ENCODE results near the gene MICA. TPM values are rescaled to one million over a fixed set of nuclear protein-coding genes. Genes with fewer than 3 reads are reported as not detected.
"Not testable (repeated sequence)": the region's sequence is repeated elsewhere in the genome, so short reads cannot be mapped to it uniquely, and the experiment has no call there.

Gene MICA
- total and polyA plus RNA-seq, 2 experiments from 2014 or later: 36.0 to 41.9 TPM

DNA sequence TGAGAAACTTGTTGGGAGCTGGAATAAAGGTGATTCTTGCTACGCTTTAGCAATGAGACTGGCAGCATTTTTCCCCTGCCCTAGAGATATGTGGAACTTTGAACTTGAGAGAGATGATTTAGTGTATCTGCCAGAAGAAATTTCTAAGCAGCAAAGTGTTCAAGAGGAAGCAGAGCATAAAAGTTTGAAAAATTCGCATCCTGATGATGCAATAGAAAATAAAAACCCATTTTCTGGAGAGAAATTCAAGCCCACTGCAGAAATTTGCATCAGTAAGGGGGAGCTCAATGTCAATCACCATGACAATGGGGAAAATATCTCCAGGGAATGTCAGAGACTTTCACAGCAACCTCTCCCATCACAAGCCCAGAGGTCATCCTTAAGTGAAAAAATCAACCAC lies 35.3 kb downstream of the MICA start:
- Histone ChIP-seq H3K9me3 (ENCODE audit: low read depth) (no peaks in the 10 kb centered on the region), H4K20me1 (ENCODE audit: insufficient read depth, poor library complexity, severe bottlenecking) (no peaks in the 10 kb centered on the region), H3K4me2 (no peak overlapping the region), H3K4me3 (no peak overlapping the region), H2AFZ (no peak overlapping the region), H3K27me3 (peaks cover 14% of the 10 kb centered on the region), H3K27ac (no peak overlapping the region), H3K36me3 (replicated peaks; ENCODE audit: insufficient read depth, low read depth) (no peaks in the 10 kb centered on the region), H3K9me2 (replicated peaks; ENCODE audit: insufficient read depth) (no peaks in the 10 kb centered on the region), H3K79me2 (no peaks in the 10 kb centered on the region), H3K4me1 (ENCODE audit: insufficient read depth) (no peaks in the 10 kb centered on the region)
- WGBS (ENCODE audit: low lambda C conversion rate, missing lambda C conversion rate): 95% methylated on average over 2 of the region's 2 CpGs
- no peak for DNase-seq (ENCODE audit: low spot score)
- TF ChIP-seq, protein P1, sequence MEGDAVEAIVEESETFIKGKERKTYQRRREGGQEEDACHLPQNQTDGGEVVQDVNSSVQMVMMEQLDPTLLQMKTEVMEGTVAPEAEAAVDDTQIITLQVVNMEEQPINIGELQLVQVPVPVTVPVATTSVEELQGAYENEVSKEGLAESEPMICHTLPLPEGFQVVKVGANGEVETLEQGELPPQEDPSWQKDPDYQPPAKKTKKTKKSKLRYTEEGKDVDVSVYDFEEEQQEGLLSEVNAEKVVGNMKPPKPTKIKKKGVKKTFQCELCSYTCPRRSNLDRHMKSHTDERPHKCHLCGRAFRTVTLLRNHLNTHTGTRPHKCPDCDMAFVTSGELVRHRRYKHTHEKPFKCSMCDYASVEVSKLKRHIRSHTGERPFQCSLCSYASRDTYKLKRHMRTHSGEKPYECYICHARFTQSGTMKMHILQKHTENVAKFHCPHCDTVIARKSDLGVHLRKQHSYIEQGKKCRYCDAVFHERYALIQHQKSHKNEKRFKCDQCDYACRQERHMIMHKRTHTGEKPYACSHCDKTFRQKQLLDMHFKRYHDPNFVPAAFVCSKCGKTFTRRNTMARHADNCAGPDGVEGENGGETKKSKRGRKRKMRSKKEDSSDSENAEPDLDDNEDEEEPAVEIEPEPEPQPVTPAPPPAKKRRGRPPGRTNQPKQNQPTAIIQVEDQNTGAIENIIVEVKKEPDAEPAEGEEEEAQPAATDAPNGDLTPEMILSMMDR (IDR thresholded peaks at IDR 0.05; ENCODE audit: poor library complexity): no peak
- TF ChIP-seq EZH2phosphoT487 (IDR thresholded peaks at IDR 0.05; ENCODE audit: low read depth, severe bottlenecking, unreplicated experiment): no peak
- TF ChIP-seq EZH2 (IDR thresholded peaks at IDR 0.05; ENCODE audit: borderline replicate concordance): no peak

DNA sequence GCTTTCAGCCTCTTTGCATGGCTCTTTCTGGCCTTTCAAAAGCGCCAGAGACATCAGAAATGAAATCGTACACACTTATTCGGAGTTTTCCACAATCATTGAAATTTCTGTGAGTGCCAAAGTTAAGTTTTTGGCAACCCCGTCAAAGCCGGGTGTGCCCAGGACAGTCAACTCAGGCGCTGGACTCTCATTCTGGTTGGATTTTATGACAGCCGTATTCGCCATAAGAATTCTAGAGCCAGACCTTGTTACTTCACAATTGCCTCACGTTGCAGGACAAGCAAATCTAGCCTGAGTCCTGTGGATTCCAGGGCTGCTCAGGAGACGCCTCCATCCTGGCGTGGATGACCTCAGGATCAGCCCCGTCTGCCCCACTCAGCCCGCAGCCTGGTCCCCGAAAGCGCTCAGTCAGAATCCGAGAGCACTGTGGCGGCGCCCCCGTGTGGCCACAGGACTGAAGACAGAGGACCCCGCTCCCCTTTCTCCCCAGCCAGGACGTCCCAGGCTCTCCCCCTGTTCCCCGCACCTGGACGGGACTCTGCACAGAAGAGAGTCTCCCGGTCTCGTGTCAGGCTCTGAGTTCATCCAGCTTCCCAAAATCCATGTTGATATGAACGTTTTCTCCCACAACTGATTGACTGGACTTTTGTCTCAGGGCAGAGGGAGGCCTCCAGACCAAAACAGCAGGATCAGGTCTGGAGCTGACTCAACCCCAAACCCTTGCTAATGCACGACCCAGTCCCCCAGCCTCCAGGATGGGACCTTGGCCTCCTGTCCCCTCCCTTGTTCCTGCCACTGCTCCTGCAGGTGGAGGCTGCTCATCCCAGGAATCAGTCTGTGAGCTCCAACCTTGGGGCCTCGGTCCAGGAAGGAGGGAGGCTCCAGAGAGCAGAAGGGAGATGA lies 38.2 kb downstream of the MICA start:
- H3K4me2 ChIP-seq: peak overlapping the region; percentile 64
- peak; percentile 87 for DNase-seq (ENCODE audit: low spot score)
- H3K9me3 ChIP-seq (ENCODE audit: low read depth): no peaks in the 10 kb centered on the region
- H3K27ac ChIP-seq: no peak overlapping the region
- no peak overlapping the region for H3K4me3 ChIP-seq
- TF ChIP-seq, protein P1 (IDR thresholded peaks at IDR 0.05; ENCODE audit: poor library complexity): peak; percentile 86
- TF ChIP-seq EZH2phosphoT487 (IDR thresholded peaks at IDR 0.05; ENCODE audit: low read depth, severe bottlenecking, unreplicated experiment): no peak
- H3K79me2 ChIP-seq: no peaks in the 10 kb centered on the region
- H3K4me1 ChIP-seq (ENCODE audit: insufficient read depth): no peaks in the 10 kb centered on the region
- H3K9me2 ChIP-seq (replicated peaks; ENCODE audit: insufficient read depth): no peaks in the 10 kb centered on the region
- no peaks in the 10 kb centered on the region for H4K20me1 ChIP-seq (ENCODE audit: insufficient read depth, poor library complexity, severe bottlenecking)
- WGBS (ENCODE audit: low lambda C conversion rate, missing lambda C conversion rate): 30% methylated on average over 28 of the region's 28 CpGs
- H3K27me3 ChIP-seq: peaks cover 26% of the 10 kb centered on the region
- no peaks in the 10 kb centered on the region for H3K36me3 ChIP-seq (replicated peaks; ENCODE audit: insufficient read depth, low read depth)
- peak overlapping the region; percentile 11 for H2AFZ ChIP-seq

- Histone ChIP-seq H3K4me1 (ENCODE audit: insufficient read depth) (no peaks in the 10 kb centered on the region), H4K20me1 (ENCODE audit: insufficient read depth, poor library complexity, severe bottlenecking) (no peaks in the 10 kb centered on the region), H3K27me3 (peaks cover 22% of the 10 kb centered on the region), H3K36me3 (replicated peaks; ENCODE audit: insufficient read depth, low read depth) (no peaks in the 10 kb centered on the region), H3K9me3 (ENCODE audit: low read depth) (no peaks in the 10 kb centered on the region), H3K9me2 (replicated peaks; ENCODE audit: insufficient read depth) (no peaks in the 10 kb centered on the region), H3K79me2 (no peaks in the 10 kb centered on the region), H2AFZ (no peak overlapping the region), H3K27ac (no peak overlapping the region), H3K4me3 (no peak overlapping the region), H3K4me2 (no peak overlapping the region)
- WGBS (ENCODE audit: low lambda C conversion rate, missing lambda C conversion rate): 80% methylated on average over 4 of the region's 4 CpGs
- TF ChIP-seq EZH2phosphoT487 (IDR thresholded peaks at IDR 0.05; ENCODE audit: low read depth, severe bottlenecking, unreplicated experiment): no peak
- TF ChIP-seq EZH2 (IDR thresholded peaks at IDR 0.05; ENCODE audit: borderline replicate concordance): no peak
- TF ChIP-seq, protein P1 (IDR thresholded peaks at IDR 0.05; ENCODE audit: poor library complexity): no peak
- DNase-seq (ENCODE audit: low spot score): no peak
Measured at GRCh38 chr6:31446481-31446880, 43.1 kb downstream of the MICA start.

DNA sequence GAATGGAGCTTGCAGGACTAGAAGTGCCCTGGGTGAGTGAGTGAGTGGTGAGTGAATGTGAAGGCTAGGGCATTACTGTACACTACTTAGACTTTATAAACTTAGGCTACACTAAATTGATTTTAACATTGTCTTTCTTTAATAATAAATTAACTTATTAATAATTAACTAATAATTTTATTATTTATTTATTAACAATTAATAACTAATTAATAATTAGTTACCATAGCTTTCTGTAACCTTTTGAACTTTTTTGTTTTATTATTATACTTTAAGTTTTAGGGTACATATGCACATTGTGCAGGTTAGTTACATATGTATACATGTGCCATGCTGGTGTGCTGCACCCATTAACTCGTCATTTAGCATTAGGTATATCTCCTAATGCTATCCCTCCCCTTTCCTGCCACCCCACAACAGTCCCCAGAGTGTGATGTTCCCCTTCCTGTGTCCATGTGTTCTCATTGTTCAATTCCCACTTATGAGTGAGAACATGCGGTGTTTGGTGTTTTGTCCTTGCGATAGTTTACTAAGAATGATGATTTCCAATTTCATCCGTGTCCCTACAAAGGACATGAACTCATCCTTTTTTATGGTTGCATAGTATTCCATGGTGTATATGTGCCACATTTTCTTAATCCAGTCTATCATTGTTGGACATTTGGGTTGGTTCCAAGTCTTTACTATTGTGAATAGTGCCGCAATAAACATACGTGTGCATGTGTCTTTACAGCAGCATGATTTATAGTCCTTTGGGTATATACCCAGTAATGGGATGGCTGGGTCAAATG lies 43.8 kb downstream of the MICA start:
- DNase-seq (ENCODE audit: low spot score); H3K9me2 ChIP-seq (replicated peaks; ENCODE audit: insufficient read depth); H3K4me3 ChIP-seq; H3K4me2 ChIP-seq; H3K79me2 ChIP-seq; H3K36me3 ChIP-seq (replicated peaks; ENCODE audit: insufficient read depth, low read depth); H3K9me3 ChIP-seq (ENCODE audit: low read depth); H4K20me1 ChIP-seq (ENCODE audit: insufficient read depth, poor library complexity, severe bottlenecking); H3K4me1 ChIP-seq (ENCODE audit: insufficient read depth); H3K27ac ChIP-seq; H2AFZ ChIP-seq: not testable (repeated sequence)
- 83% methylated on average over 4 of the region's 6 CpGs for WGBS (ENCODE audit: low lambda C conversion rate, missing lambda C conversion rate)
- H3K27me3 ChIP-seq: peaks cover 22% of the 10 kb centered on the region
